Nucleus accumbens (tissue), 56 donors: Measurements from ENCODE around the gene BEST3.
"Not testable (repeated sequence)": the region's sequence is repeated elsewhere in the genome, so short reads cannot be mapped to it uniquely, and the experiment has no call there.

Source experiments
- DNase-seq, 56 donors: peaks; one replicate each; lab custom pipeline; 2025; lab: John Stamatoyannopoulos, UW

The BEST3 gene

GRCh38 chr12:69610126-69610525 lies 89.0 kb downstream of the BEST3 start:
- DNase-seq = no peak

- no peak for DNase-seq
Observed at GRCh38 chr12:69608114-69608513, 91.0 kb downstream of the BEST3 start.

GRCh38 chr12:69604275-69604674 lies 94.8 kb downstream of the BEST3 start:
- DNase-seq = not testable (repeated sequence)
